Hepatocyte (in vitro differentiated cells): ENCODE results near the gene SLFN5.

Experiments
- CTCF ChIP-seq: fragments of 200-600 bp; sonication (generic); IDR thresholded peaks from 2 replicates; pipeline ENCODE4 v1.5.1; 2016; ENCODE audit warnings: antibody characterized with exemption, mild to moderate bottlenecking; ENCODE audit not compliant: poor library complexity
- EZH2 ChIP-seq: fragments of 200-600 bp; sonication (generic); IDR thresholded peaks from 2 replicates; pipeline ENCODE4 v1.6.1; 2016; ENCODE audit warnings: antibody characterized with exemption, mild to moderate bottlenecking, borderline replicate concordance
- EZH2phosphoT487 ChIP-seq: fragments of 200-600 bp; sonication (generic); IDR thresholded peaks from one replicate; pipeline ENCODE4 v1.6.1; 2018; ENCODE audit warnings: antibody characterized with exemption, mild to moderate bottlenecking, low read depth, moderate library complexity; ENCODE audit not compliant: unreplicated experiment, severe bottlenecking

- TF ChIP-seq CTCF = no peak
- TF ChIP-seq EZH2phosphoT487 = no peak
- no peak for TF ChIP-seq EZH2
These were observed 11.4 kb downstream of the SLFN5 start for GRCh38 chr17:35254107-35254773.
